Endothelial cell of umbilical vein (primary cell): ENCODE data around the gene EML6. TPM values are rescaled to one million over a fixed set of nuclear protein-coding genes. Genes with fewer than 3 reads are reported as not detected.

Experiments
- BruUV-seq: library from RNA; stranded (reverse); fragments of 400-500 nt; replicated peaks from 2 replicates; lab custom pipeline; 2021; lab: Mats Ljungman, UMichigan
- CTCF ChIA-PET: fragments of 300-600, 350-600 bp; sonication (Branson Sonifier 250); formaldehyde crosslinking; loops from one replicate; lab custom pipeline; 2021; ENCODE audit warnings: antibody characterized with exemption, inconsistent platforms; lab: Charles Lee
- POLR2A ChIA-PET: fragments of 300-600, 350-600 bp; sonication (Branson Sonifier 250); formaldehyde crosslinking; loops from one replicate; lab custom pipeline; 2021; ENCODE audit warnings: antibody characterized with exemption, inconsistent platforms; lab: Charles Lee
- DNase-seq: peaks from one replicate; pipeline ENCODE4 v3.0.0-alpha.2; 2011; ENCODE audit warnings: low read depth, low spot score
- FAIRE-seq: peaks from 2 replicates; lab custom pipeline; 2011; peaks lifted over from hg19 to GRCh38; lab: Jason Lieb, UNC
- H2AFZ ChIP-seq: 2 replicates; pipeline ENCODE4 v1.6.0; 2012; ENCODE audit warnings: low read depth, low read length, control low read depth, inconsistent platforms
- H3K27ac ChIP-seq: 2 replicates; pipeline ENCODE4 v1.5.1; 2011; ENCODE audit warnings: low read depth, mild to moderate bottlenecking, control low read depth, low read length, moderate library complexity; ENCODE audit not compliant: insufficient read depth
- H3K27me3 ChIP-seq, 2 experiments: 2 replicates each; pipeline versions ENCODE4 v1.6.0 to v1.6.1; 2011; ENCODE audit warnings: low read length in 2 of 2, mixed read lengths in 1 of 2; ENCODE audit not compliant: control insufficient read depth in 2 of 2, insufficient read depth in 2 of 2
- H3K36me3 ChIP-seq, 2 experiments: 2 replicates in 1 of 2; 3 replicates in 1 of 2; pipeline ENCODE4 v1.5.1; 2011; ENCODE audit warnings: low read length in 2 of 2, mild to moderate bottlenecking in 1 of 2, moderate library complexity in 1 of 2; ENCODE audit not compliant: control insufficient read depth in 2 of 2, insufficient read depth in 2 of 2; ENCODE audit errors: extremely low read depth in 1 of 2
- H3K4me1 ChIP-seq: 3 replicates; pipeline ENCODE4 v1.5.1; 2011; ENCODE audit warnings: mild to moderate bottlenecking, low read length; ENCODE audit not compliant: control insufficient read depth, insufficient read depth; ENCODE audit errors: extremely low read depth
- H3K4me2 ChIP-seq: 2 replicates; pipeline ENCODE4 v1.6.1; 2011; ENCODE audit warnings: low read length, control low read depth, mixed read lengths; ENCODE audit not compliant: insufficient read depth
- H3K4me3 ChIP-seq, 3 experiments: fragments of 200-600 bp in 1 of 3; sonication (generic), shearing (Covaris generic) in 1 of 3; replicated peaks in 1 of 3; 2 replicates each; pipeline ENCODE4 v1.5.1; 2011 to 2016; ENCODE audit warnings: control low read depth in 3 of 3, low read length in 3 of 3, mild to moderate bottlenecking in 2 of 3, inconsistent platforms in 1 of 3, low read depth in 1 of 3, moderate library complexity in 1 of 3; ENCODE audit not compliant: insufficient read depth in 1 of 3
- H3K79me2 ChIP-seq: 2 replicates; pipeline ENCODE4 v1.6.0; 2012; ENCODE audit warnings: low read length, inconsistent platforms; ENCODE audit not compliant: control insufficient read depth, insufficient read depth
- H3K9ac ChIP-seq: replicated peaks from 2 replicates; pipeline ENCODE3; 2011; ENCODE audit warnings: low read length, control low read depth; ENCODE audit not compliant: insufficient read depth; ENCODE audit errors: extremely low read depth
- H3K9me1 ChIP-seq: replicated peaks from 3 replicates; pipeline ENCODE4 v1.6.0; 2011; ENCODE audit warnings: mild to moderate bottlenecking, low read length; ENCODE audit not compliant: control insufficient read depth, insufficient read depth; ENCODE audit errors: extremely low read depth
- H3K9me3 ChIP-seq: replicated peaks from 2 replicates; pipeline ENCODE4 v1.5.1; 2012; ENCODE audit warnings: low read length, inconsistent platforms; ENCODE audit not compliant: control insufficient read depth, insufficient read depth
- H4K20me1 ChIP-seq: replicated peaks from 2 replicates; pipeline ENCODE3; 2011; ENCODE audit warnings: mild to moderate bottlenecking, low read length; ENCODE audit not compliant: control insufficient read depth, insufficient read depth; ENCODE audit errors: extremely low read depth
- CTCF ChIP-seq, 2 donors: IDR thresholded peaks; 1 replicate in 1 of 2; 2 replicates in 1 of 2; pipeline ENCODE4 v1.5.1; 2011; ENCODE audit warnings: low read length in 2 of 2, mild to moderate bottlenecking in 2 of 2, moderate library complexity in 2 of 2, control low read depth in 1 of 2, inconsistent platforms in 1 of 2, low read depth in 1 of 2; ENCODE audit not compliant: insufficient read depth in 1 of 2; ENCODE audit errors: extremely low read depth in 1 of 2
- EZH2 ChIP-seq: IDR thresholded peaks from 2 replicates; pipeline ENCODE4 v1.6.1; 2012; ENCODE audit warnings: borderline replicate concordance, low read depth, mild to moderate bottlenecking, moderate library complexity, low read length, inconsistent platforms; ENCODE audit not compliant: severe bottlenecking
- FOS ChIP-seq: IDR thresholded peaks from 2 replicates; pipeline ENCODE4 v1.6.1; 2011; ENCODE audit warnings: mild to moderate bottlenecking, low read length, moderate library complexity, borderline replicate concordance; ENCODE audit not compliant: insufficient read depth
- GATA2 ChIP-seq: IDR thresholded peaks from 2 replicates; pipeline ENCODE4 v1.7.0; 2011; ENCODE audit warnings: low read depth, mild to moderate bottlenecking, moderate library complexity, mixed read lengths, low read length; ENCODE audit not compliant: insufficient read length, insufficient read depth
- JUN ChIP-seq: IDR thresholded peaks from 2 replicates; pipeline ENCODE4 v1.6.1; 2011; ENCODE audit warnings: borderline replicate concordance, low read depth; ENCODE audit not compliant: insufficient read length, insufficient read depth
- MAX ChIP-seq: IDR thresholded peaks from 2 replicates; pipeline ENCODE4 v1.6.1; 2011; ENCODE audit not compliant: insufficient read depth, insufficient read length
- MYC ChIP-seq: IDR thresholded peaks from one replicate; pipeline ENCODE4 v1.6.1; 2011; ENCODE audit warnings: mild to moderate bottlenecking, low read depth, low read length
- POLR2A ChIP-seq: IDR thresholded peaks from 2 replicates; pipeline ENCODE4 v1.6.1; 2012; ENCODE audit warnings: low read depth, mild to moderate bottlenecking, control low read depth, low read length
- POLR2AphosphoS5 ChIP-seq: IDR thresholded peaks from 2 replicates; pipeline ENCODE4 v1.6.1; 2012; ENCODE audit warnings: low read depth, mild to moderate bottlenecking, control low read depth, low read length, moderate library complexity; ENCODE audit not compliant: insufficient read depth
- dilution Hi-C: fragments of 300-500 bp; cut with MboI; formaldehyde crosslinking; loops from one replicate; pipeline ENCODE4 v1.15.0; 2019; ENCODE audit warnings: low sequenced_read_pairs; ENCODE audit not compliant: extremely low pct_ligation_motif_present
- intact Hi-C: fragments of 100-400 bp; cut with micrococcal nuclease; formaldehyde crosslinking; loops from one replicate; pipeline ENCODE4 v1.10.0; 2022
- polyA plus RNA-seq, 4 experiments: library from polyadenylated mRNA; depleted of rRNA in 3 of 4; stranded (reverse) in 3 of 4; unstranded in 1 of 4; fragments of >200 nt; gene quantifications; 2 replicates each; pipeline versions ENCODE4 v1.2.1 to v1.2.3, GENCODE V29; 2011 to 2012; ENCODE audit warnings: missing spikeins in 1 of 4
- total RNA-seq: library from RNA; stranded (reverse); gene quantifications from 2 replicates; pipeline ENCODE4 v1.2.3, GENCODE V29; 2021

The EML6 gene
- total and polyA plus RNA-seq, 2 donors (not counting 3 experiments of a cell fraction or from before 2014, with no cell fraction given), result 0.79 to 2.1 TPM

- ChIA-PET POLR2A (no interaction called here), CTCF (no interaction called here)
- Histone ChIP-seq H4K20me1 (no peaks in the 10 kb centered on the region), H2AFZ (no peak overlapping the region), H3K36me3 (no peaks in the 10 kb centered on the region), H3K4me2 (no peak overlapping the region), H3K4me3 (no peak overlapping the region), H3K9ac (no peak overlapping the region), H3K27me3 (peaks cover 5 to 11% of the 10 kb centered on the region in 2 experiments), H3K79me2 (no peaks in the 10 kb centered on the region), H3K9me1 (no peaks in the 10 kb centered on the region), H3K27ac (no peak overlapping the region), H3K4me1 (no peaks in the 10 kb centered on the region), H3K9me3 (no peaks in the 10 kb centered on the region)
- dilution Hi-C loops, result no loop called here
- TF ChIP-seq EZH2, result no peak
- no peak for TF ChIP-seq MYC
- no peak for TF ChIP-seq FOS
- TF ChIP-seq MAX, result no peak
- no peak for TF ChIP-seq JUN
- TF ChIP-seq CTCF (IDR thresholded peaks at IDR 0.05; ENCODE audit: extremely low read depth in 1 of 2, insufficient read depth in 1 of 2, low read depth in 1 of 2, low read length in 2 of 2), result no peak
- no peak for TF ChIP-seq GATA2
- TF ChIP-seq POLR2A, result no peak
- TF ChIP-seq POLR2AphosphoS5, result no peak
- FAIRE-seq (no peak), DNase-seq (no peak)
- intact Hi-C loops, result no loop called here
- no TSS peak for BruUV-seq
These were observed 108.0 kb downstream of the EML6 start for GRCh38 chr2:54831480-54831879.
